KBM-7 (cell line): Measurements from ENCODE around the gene ABCD1.
"Not testable (repeated sequence)": the region's sequence is repeated elsewhere in the genome, so short reads cannot be mapped to it uniquely, and the experiment has no call there.

ENCODE experiments used
- DNase-seq: peaks from one replicate; pipeline ENCODE4 v3.0.0-alpha.2; 2015
- in situ Hi-C: fragments of 300-500 bp; cut with MboI; formaldehyde crosslinking; loops from 2 replicates; pipeline ENCODE4 v1.14.3; 2020; ENCODE audit warnings: low sequenced_read_pairs, low pct_unique_long_range_greater_than_20kb, mixed read lengths

ABCD1 gene

DNA sequence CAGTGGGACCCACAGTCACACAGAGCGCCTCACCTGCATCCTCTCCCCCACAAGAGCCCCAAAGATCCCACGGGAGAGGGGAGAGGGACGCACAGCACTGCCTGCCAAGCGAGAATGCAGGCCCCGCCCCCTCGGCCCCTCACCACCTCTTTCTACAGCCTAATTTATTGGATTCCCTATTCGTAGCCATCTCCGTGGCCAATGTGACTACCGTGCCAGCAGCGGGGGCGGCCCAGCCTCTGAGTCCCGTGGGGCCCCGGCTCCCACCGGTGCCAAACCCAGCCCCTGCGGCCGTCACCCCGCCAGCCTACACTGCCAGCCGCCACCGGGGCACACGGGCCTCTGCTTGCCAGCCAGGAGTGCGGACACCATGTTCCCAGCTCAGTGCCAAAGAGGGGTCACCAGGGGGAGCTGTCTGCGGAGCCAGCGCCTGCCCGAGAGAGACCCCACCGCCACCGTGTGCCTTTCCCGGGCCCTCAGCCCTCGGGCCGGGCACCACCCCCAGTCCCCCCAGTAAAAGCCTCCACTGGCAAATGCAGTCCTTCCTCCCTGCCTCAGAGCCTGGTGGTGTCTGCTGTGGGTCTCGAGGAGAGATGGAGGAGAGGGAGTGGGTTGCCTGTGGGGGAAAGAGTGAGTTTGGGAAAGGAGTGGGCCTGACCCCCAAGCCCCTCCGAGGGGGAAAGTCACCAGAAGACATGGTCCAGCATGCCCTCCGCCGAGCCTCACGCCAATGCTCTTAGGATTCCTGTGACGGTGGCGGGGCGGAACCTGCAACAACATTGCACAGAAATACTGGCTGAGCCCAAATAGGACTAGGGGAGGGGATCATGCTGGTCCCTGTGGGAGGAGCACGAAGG lies 19.8 kb downstream of the ABCD1 start:
- in situ Hi-C loops, result no loop called here
- DNase-seq, result peak; percentile 61

DNA sequence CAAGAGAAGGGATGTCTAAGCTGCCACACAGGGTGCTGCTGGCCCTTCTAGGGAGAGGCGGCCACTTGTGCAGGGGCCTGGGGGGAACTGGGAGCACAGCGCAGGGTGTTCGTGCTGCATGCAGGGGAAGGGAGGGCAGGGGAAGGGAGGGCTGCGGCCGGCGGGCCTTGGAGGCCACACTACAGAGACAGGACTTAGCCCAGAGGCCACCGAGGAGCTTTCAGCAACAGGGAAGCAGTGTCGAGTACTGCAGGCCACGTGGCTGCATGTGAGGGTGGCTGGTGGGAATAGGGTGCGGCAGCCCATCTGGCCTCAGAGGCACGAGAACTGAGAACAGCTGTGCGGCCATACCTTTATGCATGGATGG lies 20.4 kb downstream of the ABCD1 start:
- DNase-seq, in situ Hi-C loops: not testable (repeated sequence)

DNA sequence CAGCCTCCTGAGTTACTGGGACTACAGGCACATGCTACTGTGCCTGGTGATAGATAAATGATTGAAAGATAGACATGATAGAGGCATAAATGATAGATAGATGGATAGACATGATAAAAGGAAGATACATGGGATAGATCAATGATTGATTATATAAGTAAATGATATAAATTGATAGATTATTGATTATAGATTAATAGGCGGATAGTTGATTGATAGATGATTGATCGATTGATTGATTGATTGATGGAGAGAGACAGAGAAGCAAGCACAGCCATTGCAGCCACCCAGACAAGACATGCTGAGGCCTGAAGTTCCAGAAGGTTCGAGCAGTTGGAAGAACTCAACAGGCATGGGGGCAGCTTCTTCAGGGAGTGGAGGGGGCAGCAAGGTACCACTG lies 21.7 kb downstream of the ABCD1 start:
- in situ Hi-C loops, result no loop called here
- DNase-seq, result no peak

DNA sequence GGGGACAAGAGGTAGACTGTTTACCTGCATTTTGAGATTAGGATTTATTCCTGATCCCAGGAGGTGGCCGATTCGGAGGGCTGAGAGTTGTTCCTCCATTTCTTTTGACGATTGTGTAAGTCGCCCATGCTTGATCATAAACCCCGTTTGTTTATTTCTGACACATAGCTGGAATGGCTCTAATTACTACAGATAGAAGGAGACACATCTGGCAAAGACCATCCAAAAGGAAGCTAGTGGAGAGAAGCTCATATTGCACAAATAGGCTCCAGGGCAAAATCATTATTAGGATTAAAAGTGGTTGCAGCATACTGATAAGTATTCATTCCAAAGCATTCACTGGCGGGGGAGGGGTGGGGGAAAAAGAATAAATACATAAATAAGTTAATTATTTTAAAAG lies 22.3 kb downstream of the ABCD1 start:
- in situ Hi-C loops, DNase-seq: not testable (repeated sequence)

DNA sequence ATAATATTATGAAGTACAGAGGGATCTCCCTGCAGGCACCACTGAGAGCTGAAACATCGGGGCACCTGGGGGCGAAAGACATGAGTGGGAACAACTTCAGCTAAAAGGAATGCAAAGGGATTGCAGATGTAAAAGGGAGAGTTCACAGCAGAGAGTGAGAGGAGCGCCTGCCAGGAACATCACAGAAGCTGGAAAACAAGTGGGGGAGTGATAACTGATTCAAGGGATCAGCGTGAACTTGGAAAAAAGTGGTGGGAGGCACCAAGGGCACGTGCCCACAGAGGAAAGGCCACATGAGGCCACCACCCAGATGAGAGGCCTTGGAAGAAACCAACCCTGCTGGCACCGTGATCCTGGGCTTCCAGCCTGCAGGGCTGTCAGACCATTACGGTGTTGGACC lies 24.4 kb downstream of the ABCD1 start:
- in situ Hi-C loops, DNase-seq: not testable (repeated sequence)

DNA sequence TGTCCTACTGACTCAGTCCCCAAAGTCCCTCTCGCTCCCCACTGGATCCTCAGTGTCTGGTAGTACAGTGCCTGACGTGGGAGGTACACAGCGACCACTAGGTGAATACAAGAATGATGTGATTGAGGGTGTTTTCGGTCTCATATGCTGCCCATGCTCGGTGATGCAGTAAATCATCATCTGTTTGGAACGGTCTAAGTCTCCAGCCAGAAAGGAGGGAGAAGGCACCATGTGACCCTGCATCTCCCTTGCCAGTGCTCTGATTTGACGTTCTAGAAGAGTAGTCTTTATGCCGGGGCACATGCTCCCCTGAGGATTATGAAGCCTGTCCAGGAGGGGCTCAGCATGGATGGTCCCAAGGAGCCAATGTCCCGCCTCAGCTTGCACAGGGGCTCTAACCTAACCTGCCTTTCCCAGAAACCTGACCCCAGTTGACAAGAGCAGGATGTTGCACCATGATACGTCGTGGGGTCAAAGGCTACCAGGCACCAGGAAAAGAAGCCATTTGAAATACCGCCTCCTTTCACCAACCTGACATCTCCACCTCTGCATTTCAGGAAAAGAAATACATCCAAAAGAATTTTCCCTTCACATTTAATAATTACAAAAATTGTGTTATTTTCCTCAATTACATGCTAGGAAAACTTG lies 25.6 kb downstream of the ABCD1 start:
- in situ Hi-C loops, result no loop called here
- no peak for DNase-seq

DNA sequence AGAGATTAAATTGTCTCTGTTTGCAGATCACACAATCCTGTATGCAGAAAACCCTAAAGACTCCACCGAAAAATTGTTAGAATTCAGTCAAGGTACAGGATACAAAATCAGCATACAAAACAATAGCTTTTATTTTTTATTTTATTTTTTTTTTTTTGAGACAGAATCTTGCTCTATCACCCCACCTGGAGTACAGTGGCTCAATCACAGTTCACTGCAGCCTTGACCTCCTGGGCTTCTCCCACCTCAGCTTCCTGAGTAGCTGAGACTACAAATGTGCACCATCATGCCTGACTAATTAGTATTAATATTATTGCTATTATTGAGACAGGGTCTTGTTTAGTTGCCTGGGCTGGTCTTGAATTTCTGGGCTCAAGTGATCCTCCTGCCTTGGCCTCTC lies 30.5 kb downstream of the ABCD1 start:
- in situ Hi-C loops, result no loop called here
- no peak for DNase-seq

DNA sequence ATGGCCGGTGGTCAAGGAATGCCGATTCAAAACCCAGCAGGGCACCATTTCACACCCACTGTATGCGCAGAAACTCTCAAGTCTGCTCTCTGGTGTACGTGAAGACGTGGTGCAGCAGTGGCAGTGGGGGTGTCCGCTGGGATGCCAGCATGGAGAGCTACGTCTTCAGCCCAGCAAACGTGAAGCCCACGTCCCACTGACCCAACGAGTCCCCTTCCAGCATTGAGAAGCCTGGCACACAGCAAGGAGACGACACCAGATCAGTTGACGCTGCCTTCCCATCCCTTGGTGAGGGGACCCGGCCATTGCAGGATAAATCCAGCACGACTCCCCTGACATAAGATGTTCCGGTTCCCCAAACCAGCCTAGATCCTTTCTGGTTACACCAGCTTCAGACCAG lies 37.2 kb downstream of the ABCD1 start:
- no peak for DNase-seq
- in situ Hi-C loops, result no loop called here

DNA sequence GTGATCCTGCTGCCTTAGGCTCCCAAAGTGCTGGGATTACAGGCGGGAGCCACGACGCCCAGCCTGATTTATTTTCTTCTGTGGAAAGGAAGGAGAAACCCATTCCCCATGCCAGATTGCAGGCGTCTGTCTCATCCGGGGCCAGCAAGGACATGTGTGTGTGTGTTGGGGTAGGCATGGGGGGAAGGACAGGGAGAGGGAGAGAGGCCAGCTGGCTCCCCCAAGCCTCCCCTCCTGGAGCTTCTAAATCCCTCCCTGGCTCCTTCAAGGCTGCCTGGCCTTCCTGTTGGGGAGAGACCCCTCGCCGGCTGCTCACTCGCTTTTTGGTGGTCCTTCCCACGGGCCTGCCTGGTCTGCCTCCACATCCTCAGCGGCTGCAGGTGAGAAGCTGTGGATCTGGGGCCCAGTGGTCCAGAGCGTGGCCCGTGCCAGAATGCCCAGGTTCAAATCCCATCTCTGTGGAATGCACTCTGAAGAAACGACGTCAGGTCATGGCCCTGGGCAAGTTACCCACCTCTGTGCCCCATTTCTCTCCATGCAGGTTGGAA lies 38.0 kb downstream of the ABCD1 start:
- in situ Hi-C loops, result no loop called here
- DNase-seq, result no peak

DNA sequence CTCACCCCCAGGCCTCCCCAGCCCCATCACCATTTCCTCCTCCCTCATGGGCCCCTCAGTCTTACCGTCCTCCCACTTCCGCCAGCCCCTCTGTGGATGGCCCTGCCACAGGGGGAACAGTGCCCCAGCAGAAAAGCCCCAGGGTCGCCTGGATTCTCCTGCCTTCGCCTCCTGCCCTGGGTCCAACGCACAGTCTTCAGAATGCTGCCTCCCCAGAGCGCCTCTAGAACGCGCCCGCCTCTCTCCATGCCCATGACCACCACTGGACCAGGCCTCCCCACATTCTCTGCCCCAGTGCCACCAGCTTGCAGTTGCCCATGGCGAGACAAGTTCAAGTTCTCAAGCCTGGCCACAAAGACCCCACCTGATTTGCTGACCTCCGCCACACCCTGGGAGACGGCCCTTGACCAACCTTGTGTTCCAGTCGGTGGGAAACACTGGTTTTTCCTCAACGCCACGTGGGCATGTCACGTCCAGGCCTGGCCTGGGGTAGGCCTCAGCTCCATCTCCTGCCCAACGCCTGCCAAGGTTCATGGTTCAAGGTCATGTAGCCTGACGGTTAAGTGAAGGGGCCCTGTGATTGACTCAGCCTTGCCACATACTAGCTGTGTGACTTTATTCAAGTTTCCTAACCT lies 38.8 kb downstream of the ABCD1 start:
- DNase-seq, result no peak
- in situ Hi-C loops, result no loop called here

DNA sequence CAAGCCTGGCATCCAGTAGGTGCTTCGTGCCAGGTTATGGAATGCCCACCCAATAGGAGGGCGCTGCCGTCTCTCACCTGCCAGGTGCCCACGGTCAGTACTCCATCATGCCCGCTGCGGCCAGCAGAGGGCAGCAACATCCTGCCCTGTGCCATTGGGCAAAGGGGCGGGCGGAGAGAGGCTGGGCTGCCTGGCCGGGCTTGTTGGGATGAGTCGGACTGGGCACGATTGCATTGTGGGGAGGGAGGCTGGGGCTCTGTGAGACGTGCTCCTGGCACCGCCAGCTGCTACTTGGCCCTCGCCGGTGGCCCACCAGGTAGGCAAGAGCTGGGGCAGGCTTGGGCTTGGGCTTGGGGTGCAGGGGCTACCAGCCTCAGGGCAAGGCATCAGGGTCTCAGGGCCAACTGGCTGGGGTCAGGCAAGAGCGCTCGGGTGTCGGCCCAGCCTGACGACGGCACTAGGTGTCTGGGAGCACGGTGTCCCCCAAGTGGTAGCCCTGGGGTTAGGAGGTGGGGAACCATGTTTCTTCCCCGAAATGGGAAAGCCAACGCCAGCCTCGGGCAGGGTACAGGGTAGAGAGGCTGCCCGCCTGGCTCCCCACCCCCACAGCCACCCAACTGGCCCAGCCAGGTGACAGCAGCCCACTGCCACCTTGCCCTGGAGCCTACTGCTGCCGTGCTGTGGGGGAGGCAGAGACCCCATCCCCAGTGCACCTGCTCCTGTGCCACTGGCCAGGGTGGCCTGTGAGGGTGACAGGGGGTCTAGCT lies 39.5 kb downstream of the ABCD1 start, which contains the start of gene PLXNB3:
Gene PLXNB3 (plus strand): TSS at position 261 of the 767 bp plus-strand sequence. CDS start 1,287 bp downstream, outside the sequence.
- DNase-seq, result peak; percentile 77
- in situ Hi-C loops, result no loop called here

DNA sequence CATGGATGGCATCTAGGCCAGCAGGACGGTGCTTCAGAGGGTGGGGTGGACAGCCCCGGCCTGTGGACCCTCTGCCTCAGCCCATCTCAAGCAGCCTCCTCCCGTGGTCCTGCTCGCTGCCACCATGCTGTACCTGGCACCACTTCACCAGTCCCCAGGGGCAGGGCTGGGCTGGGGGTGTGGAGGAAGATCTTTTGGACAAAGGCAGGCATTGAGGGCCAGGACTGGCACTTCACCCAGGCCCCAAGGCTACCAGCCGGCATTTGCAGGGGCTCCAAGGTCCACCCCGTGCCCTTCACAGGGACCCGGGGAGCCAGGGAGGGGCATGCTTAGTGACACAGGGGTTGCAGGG lies 40.1 kb downstream of the ABCD1 start:
- DNase-seq, result no peak
- in situ Hi-C loops, result no loop called here

DNA sequence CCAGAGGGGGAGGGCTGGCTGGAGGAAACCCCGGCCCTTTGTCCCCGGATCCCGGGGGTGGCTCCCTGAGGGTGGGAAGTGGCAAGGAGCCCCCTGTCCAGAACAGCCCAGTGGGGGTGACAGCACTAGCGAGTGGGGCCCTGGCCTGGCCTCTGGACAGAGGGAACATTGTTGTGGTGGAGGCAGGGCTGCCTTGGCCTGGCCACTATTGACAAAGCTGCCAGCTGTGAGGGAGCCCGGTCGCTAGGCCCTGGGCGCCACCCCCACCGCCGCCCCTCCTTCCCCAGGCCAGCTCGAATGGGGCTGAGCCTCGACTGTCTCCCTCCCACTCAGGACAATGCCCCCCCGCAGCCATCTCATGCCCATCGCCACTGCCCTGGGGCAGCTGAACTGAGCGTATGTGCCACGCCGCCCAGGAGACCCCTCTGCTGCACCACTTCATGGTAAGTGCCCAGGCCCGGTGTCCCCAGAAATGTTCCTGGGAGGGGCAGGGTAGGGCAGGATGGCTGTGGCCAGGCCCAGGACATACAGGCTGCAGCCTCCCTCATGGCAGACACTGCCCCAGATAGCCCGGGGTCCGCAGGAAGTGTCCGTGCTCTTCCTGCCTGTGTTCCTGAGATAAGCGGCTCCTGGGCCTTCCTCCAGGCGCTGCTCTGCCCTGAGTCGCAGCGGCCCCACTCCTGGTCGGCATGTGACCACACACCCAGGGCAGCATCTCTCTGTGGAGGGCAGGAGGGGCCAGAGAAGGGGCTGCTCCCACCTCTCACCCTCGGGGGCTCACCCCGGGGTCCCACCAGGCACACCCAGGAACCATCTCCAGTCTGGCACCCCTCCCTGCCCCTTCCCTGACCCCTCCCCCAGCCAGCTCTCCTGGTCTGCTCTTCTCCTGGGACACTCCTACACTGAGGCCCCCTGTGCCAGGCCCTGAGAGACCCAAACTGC lies 40.8 kb downstream of the ABCD1 start:
- in situ Hi-C loops, result no loop called here

DNA sequence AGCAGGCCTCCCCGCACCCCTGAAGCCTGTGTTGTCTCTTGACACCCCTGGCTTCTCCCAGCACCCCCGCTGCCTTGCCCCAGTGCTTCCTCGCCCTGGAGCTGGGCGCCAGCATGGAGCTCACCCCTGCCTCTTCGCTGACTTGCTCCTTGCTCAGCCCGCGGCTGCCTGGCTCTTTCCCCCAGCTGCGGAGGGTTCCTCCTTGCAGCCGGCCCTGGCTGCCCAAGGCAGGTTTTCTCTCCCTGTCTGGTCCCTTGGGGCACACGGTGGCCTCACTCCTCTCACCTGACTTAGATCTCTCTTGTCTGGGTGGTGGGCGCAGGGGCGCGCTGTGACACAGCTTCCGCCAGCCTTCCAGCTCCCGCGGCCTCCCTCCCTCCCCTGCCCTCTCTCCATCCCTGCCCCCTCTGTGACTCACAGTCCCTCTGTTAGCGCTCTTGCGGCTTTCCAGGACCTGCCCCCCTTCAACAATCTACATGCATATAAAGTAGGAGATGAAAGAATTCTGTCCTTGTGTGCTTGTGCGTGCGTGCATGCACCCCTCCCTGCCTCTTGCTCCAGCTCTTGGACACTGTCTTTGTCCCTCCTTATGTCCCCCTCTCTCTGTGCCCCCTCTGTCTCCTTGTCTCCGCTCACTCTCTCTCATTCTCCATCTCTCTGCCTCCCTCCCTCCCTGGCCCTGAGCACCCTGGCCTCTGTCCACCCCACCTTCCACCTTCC lies 41.6 kb downstream of the ABCD1 start:
- in situ Hi-C loops, result no loop called here
- peak; percentile 82 for DNase-seq

More for the DNA sequence above, 40.8 kb downstream of the ABCD1 start:
- DNase-seq, result peak; percentile 42

DNA sequence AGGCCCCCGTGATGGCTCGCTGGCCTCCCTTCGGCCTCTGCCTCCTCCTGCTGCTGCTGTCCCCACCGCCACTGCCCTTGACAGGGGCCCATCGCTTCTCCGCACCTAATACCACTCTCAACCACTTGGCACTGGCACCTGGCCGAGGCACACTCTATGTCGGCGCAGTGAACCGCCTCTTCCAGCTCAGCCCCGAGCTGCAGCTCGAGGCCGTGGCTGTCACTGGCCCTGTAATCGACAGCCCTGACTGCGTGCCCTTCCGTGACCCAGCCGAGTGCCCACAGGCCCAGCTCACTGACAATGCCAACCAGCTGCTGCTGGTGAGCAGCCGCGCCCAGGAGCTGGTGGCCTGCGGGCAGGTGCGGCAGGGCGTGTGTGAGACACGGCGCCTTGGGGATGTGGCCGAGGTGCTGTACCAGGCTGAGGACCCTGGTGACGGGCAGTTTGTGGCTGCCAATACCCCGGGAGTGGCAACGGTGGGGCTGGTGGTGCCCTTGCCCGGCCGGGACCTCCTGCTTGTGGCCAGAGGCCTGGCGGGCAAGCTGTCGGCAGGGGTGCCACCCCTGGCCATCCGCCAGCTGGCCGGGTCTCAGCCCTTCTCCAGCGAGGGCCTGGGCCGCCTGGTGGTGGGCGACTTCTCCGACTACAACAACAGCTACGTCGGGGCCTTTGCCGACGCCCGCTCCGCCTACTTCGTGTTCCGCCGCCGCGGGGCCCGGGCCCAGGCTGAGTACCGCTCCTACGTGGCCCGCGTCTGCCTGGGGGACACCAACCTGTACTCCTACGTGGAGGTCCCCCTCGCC lies 42.4 kb downstream of the ABCD1 start:
- in situ Hi-C loops, result no loop called here
- no peak for DNase-seq

DNA sequence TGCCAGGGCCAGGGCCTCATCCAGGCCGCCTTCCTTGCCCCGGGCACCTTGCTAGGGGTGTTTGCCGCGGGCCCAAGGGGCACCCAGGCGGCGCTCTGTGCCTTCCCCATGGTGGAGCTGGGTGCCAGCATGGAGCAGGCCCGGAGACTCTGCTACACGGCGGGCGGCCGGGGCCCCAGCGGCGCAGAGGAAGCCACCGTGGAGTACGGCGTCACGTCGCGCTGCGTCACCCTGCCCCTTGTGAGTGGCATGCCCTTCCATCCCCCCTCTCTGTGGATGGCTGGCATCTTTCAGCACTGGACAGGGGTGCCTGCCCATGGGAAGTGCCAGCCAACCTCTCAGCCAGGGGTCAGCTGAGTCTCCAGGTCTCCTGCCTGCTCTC lies 43.0 kb downstream of the ABCD1 start:
- DNase-seq, result no peak
- in situ Hi-C loops, result no loop called here
